AG08396 (cell line): ENCODE measurements around the gene CCDC167.
"Not testable (repeated sequence)": the region's sequence is repeated elsewhere in the genome, so short reads cannot be mapped to it uniquely, and the experiment has no call there.

Experiments
- DNase-seq: peaks from one replicate; pipeline ENCODE4 v3.0.0; 2012; ENCODE audit warnings: low spot score, mixed read lengths

Gene CCDC167

GRCh38 chr6:37507690-37508421 lies 8.2 kb upstream of the CCDC167 start:
- no peak for DNase-seq

GRCh38 chr6:37507077-37507476 lies 7.4 kb upstream of the CCDC167 start:
- no peak for DNase-seq

- no peak for DNase-seq
These were observed 6.8 kb upstream of the CCDC167 start for GRCh38 chr6:37506479-37506878.

GRCh38 chr6:37504024-37504423 lies 4.3 kb upstream of the CCDC167 start:
- no peak for DNase-seq

- DNase-seq: no peak
These were observed 3.7 kb upstream of the CCDC167 start for GRCh38 chr6:37503309-37503965.

GRCh38 chr6:37502703-37503291 lies 3.1 kb upstream of the CCDC167 start:
- no peak for DNase-seq

- DNase-seq: no peak
These were observed 2.2 kb upstream of the CCDC167 start for GRCh38 chr6:37501632-37502491.

GRCh38 chr6:37500904-37501303 lies 1.2 kb upstream of the CCDC167 start:
- DNase-seq: not testable (repeated sequence)

- no peak for DNase-seq
These were observed 558 bp upstream of the CCDC167 start for GRCh38 chr6:37500294-37500608.

- DNase-seq: no peak
These were observed 2.5 kb downstream of the CCDC167 start for GRCh38 chr6:37496951-37497885.

GRCh38 chr6:37495244-37495934 lies 4.3 kb downstream of the CCDC167 start:
- DNase-seq: no peak

- no peak for DNase-seq
These were observed 6.1 kb downstream of the CCDC167 start for GRCh38 chr6:37493661-37493995.

- no peak for DNase-seq
These were observed 6.6 kb downstream of the CCDC167 start for GRCh38 chr6:37492991-37493660.

- no peak for DNase-seq
These were observed 7.3 kb downstream of the CCDC167 start for GRCh38 chr6:37492236-37492972.

- no peak for DNase-seq
These were observed 7.9 kb downstream of the CCDC167 start for GRCh38 chr6:37491830-37492208.

GRCh38 chr6:37491171-37491829 lies 8.4 kb downstream of the CCDC167 start:
- DNase-seq: no peak

GRCh38 chr6:37490536-37491170 lies 9.0 kb downstream of the CCDC167 start:
- DNase-seq: no peak

GRCh38 chr6:37489697-37490336 lies 9.9 kb downstream of the CCDC167 start:
- no peak for DNase-seq
